Endothelial cell (in vitro differentiated cells): ENCODE measurements around the gene RNF4. TPM values are rescaled to one million over a fixed set of nuclear protein-coding genes. Genes with fewer than 3 reads are reported as not detected.
"Not testable (repeated sequence)": the region's sequence is repeated elsewhere in the genome, so short reads cannot be mapped to it uniquely, and the experiment has no call there.

Experiments used
- DNase-seq: peaks from one replicate; pipeline ENCODE4 v3.0.0; 2021; ENCODE audit warnings: low spot score
- H3K27ac Mint-ChIP-seq: one replicate; pipeline ENCODE4 v1.8.0; 2021; ENCODE audit warnings: mixed read lengths, inconsistent platforms; ENCODE audit not compliant: unreplicated experiment
- H3K27me3 Mint-ChIP-seq: one replicate; pipeline ENCODE4 v1.8.0; 2021; ENCODE audit warnings: mild to moderate bottlenecking, moderate library complexity, mixed read lengths, inconsistent platforms; ENCODE audit not compliant: unreplicated experiment
- H3K36me3 Mint-ChIP-seq: one replicate; pipeline ENCODE4 v1.8.0; 2021; ENCODE audit warnings: mild to moderate bottlenecking, low read depth, mixed read lengths, inconsistent platforms; ENCODE audit not compliant: unreplicated experiment
- H3K4me1 Mint-ChIP-seq: one replicate; pipeline ENCODE4 v1.8.0; 2021; ENCODE audit warnings: mild to moderate bottlenecking, mixed read lengths, inconsistent platforms; ENCODE audit not compliant: unreplicated experiment
- H3K4me3 Mint-ChIP-seq: one replicate; pipeline ENCODE4 v1.8.0; 2021; ENCODE audit warnings: mild to moderate bottlenecking, mixed read lengths, inconsistent platforms; ENCODE audit not compliant: unreplicated experiment
- H3K9me3 Mint-ChIP-seq: one replicate; pipeline ENCODE4 v1.8.0; 2021; ENCODE audit warnings: mixed read lengths, inconsistent platforms; ENCODE audit not compliant: unreplicated experiment
- CTCF ChIP-seq: fragments of 200-600 bp; sonication (generic); IDR thresholded peaks from one replicate; pipeline ENCODE4 v1.5.0; 2021; ENCODE audit warnings: antibody characterized with exemption; ENCODE audit not compliant: unreplicated experiment
- total RNA-seq: library from RNA; stranded (reverse); fragmentation: NEBNext Ultra II Directional; extraction: Animal tissue kit (Norgen Biotek cat#: 25700); gene quantifications from one replicate; pipeline ENCODE4 v1.2.1, GENCODE V29; 2021; ENCODE audit not compliant: unreplicated experiment

RNF4 gene
- total RNA-seq, 1 donor from 2014 or later = 65.0 TPM

- H3K36me3 Mint-ChIP-seq = no peaks in the 10 kb centered on the region
- H3K4me3 Mint-ChIP-seq = peak overlapping the region; percentile 5
- no peak overlapping the region for H3K27ac Mint-ChIP-seq
- TF ChIP-seq CTCF = no peak
- H3K27me3 Mint-ChIP-seq = peaks cover 23% of the 10 kb centered on the region
- no peak for DNase-seq
- no peaks in the 10 kb centered on the region for H3K9me3 Mint-ChIP-seq
- H3K4me1 Mint-ChIP-seq = peaks cover 5% of the 10 kb centered on the region
Measured at GRCh38 chr4:2462992-2463762, 5.7 kb upstream of the RNF4 start.

GRCh38 chr4:2465032-2465431 lies 3.9 kb upstream of the RNF4 start:
- Mint-ChIP-seq H3K4me3 (no peak overlapping the region), H3K4me1 (peaks cover 12% of the 10 kb centered on the region)

GRCh38 chr4:2465544-2465943 lies 3.4 kb upstream of the RNF4 start:
- Mint-ChIP-seq H3K27me3 (peaks cover 14% of the 10 kb centered on the region), H3K4me1 (peaks cover 17% of the 10 kb centered on the region)
- H3K36me3 Mint-ChIP-seq, H3K9me3 Mint-ChIP-seq, H3K4me3 Mint-ChIP-seq, DNase-seq, H3K27ac Mint-ChIP-seq: not testable (repeated sequence)

More at GRCh38 chr4:2465032-2465431, 3.9 kb upstream of the RNF4 start:
- Mint-ChIP-seq H3K27ac (no peak overlapping the region), H3K27me3 (peaks cover 18% of the 10 kb centered on the region), H3K36me3 (peaks cover 3% of the 10 kb centered on the region), H3K9me3 (no peaks in the 10 kb centered on the region)
- DNase-seq = no peak
- no peak for TF ChIP-seq CTCF

GRCh38 chr4:2469192-2469984 lies 482 bp downstream of the RNF4 start:
- peaks cover 8% of the 10 kb centered on the region for H3K27me3 Mint-ChIP-seq
- peak overlapping the region; percentile 97 for H3K4me3 Mint-ChIP-seq
- H3K36me3 Mint-ChIP-seq = peaks cover 10% of the 10 kb centered on the region
- no peaks in the 10 kb centered on the region for H3K9me3 Mint-ChIP-seq
- H3K4me1 Mint-ChIP-seq = peaks cover 23% of the 10 kb centered on the region
- TF ChIP-seq CTCF = no peak
- peak overlapping the region; percentile 95 for H3K27ac Mint-ChIP-seq
- peak; percentile 67 for DNase-seq

- Mint-ChIP-seq H3K4me3 (peak overlapping the region; percentile 97), H3K9me3 (no peaks in the 10 kb centered on the region), H3K27ac (peak overlapping the region; percentile 95), H3K27me3 (peaks cover 8% of the 10 kb centered on the region), H3K36me3 (peaks cover 13% of the 10 kb centered on the region), H3K4me1 (peaks cover 25% of the 10 kb centered on the region)
- TF ChIP-seq CTCF = no peak
- DNase-seq = no peak
Measured at GRCh38 chr4:2470791-2471190, 1.9 kb downstream of the RNF4 start.
